ENCODE data around the gene HACD4. TPM values are rescaled to one million over a fixed set of nuclear protein-coding genes. Genes with fewer than 3 reads are reported as not detected.

The HACD4 gene
- total RNA-seq, 1 experiment from 2014 or later, result 0.07 TPM

DNA sequence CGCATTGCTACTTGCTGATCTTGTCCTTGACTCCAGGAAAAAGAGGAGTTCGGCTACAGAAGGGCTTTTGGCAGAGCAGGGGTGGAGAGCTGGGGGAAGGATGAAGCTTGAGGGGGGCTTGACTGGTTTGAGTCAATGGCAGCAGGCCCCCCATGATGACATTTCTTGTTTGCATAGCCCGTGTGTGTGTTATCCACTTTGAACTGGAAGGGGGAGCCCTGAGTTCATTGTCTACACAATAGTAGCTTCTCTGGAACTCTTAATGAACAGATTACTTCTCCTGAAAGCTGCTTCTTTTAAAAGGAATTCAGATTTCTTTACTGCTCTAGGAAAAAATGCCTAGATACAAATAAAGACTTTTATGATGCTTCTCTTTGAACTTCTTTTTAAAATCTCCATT lies 44.0 kb upstream of the HACD4 start:
- H3K4me3 Mint-ChIP-seq (ENCODE audit: low read depth, unreplicated experiment), result no peak overlapping the region
- DNase-seq, result no peak
- H3K36me3 Mint-ChIP-seq (ENCODE audit: insufficient read depth, unreplicated experiment), result no peaks in the 10 kb centered on the region
- CTCF ChIA-PET, result no interaction called here
- intact Hi-C loops (cut with micrococcal nuclease; ENCODE audit: unreplicated experiment), result loop anchor here (10.0 kb wide), 1 partner anchor 51 kb away; no protein-coding TSS in a partner anchor
- no peaks in the 10 kb centered on the region for H3K4me1 Mint-ChIP-seq (ENCODE audit: low read depth, unreplicated experiment)
- H3K27ac Mint-ChIP-seq (ENCODE audit: unreplicated experiment), result no peak overlapping the region
- H3K27me3 Mint-ChIP-seq (ENCODE audit: unreplicated experiment), result no peaks in the 10 kb centered on the region
- BruUV-seq (replicated peaks), result no TSS peak
- H3K9me3 Mint-ChIP-seq (ENCODE audit: low read depth, unreplicated experiment), result no peaks in the 10 kb centered on the region
- TF ChIP-seq, protein P1, sequence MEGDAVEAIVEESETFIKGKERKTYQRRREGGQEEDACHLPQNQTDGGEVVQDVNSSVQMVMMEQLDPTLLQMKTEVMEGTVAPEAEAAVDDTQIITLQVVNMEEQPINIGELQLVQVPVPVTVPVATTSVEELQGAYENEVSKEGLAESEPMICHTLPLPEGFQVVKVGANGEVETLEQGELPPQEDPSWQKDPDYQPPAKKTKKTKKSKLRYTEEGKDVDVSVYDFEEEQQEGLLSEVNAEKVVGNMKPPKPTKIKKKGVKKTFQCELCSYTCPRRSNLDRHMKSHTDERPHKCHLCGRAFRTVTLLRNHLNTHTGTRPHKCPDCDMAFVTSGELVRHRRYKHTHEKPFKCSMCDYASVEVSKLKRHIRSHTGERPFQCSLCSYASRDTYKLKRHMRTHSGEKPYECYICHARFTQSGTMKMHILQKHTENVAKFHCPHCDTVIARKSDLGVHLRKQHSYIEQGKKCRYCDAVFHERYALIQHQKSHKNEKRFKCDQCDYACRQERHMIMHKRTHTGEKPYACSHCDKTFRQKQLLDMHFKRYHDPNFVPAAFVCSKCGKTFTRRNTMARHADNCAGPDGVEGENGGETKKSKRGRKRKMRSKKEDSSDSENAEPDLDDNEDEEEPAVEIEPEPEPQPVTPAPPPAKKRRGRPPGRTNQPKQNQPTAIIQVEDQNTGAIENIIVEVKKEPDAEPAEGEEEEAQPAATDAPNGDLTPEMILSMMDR (IDR thresholded peaks at IDR 0.05; ENCODE audit: unreplicated experiment), result no peak

DNA sequence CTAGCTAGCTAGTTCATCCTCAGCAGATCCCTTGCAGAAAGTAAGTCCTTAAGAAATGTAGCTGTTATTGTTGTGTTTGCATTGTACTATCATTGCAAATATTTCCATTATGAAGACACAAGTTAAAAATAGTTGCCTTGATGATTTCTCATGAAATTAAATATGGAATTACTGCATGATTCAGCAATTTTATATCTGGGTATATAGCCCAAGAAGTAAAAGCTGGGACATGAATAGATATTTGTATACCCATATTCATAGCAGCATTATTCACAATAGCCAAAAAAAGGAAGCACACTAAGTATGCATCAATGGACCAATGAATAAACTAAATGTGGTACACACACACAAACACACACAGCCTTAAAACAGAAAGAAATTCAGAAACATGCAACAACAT lies 39.5 kb upstream of the HACD4 start:
- no peaks in the 10 kb centered on the region for H3K4me1 Mint-ChIP-seq (ENCODE audit: low read depth, unreplicated experiment)
- no peak for DNase-seq
- CTCF ChIA-PET, result interaction anchor here (0.6 kb wide), 1 partner anchor 474 kb away, joined by 3 read pairs; no protein-coding TSS in a partner anchor
- TF ChIP-seq, protein P1 (IDR thresholded peaks at IDR 0.05; ENCODE audit: unreplicated experiment), result no peak
- H3K36me3 Mint-ChIP-seq (ENCODE audit: insufficient read depth, unreplicated experiment), result no peaks in the 10 kb centered on the region
- no peak overlapping the region for H3K4me3 Mint-ChIP-seq (ENCODE audit: low read depth, unreplicated experiment)
- no TSS peak for BruUV-seq (replicated peaks)
- intact Hi-C loops (cut with micrococcal nuclease; ENCODE audit: unreplicated experiment), result loop anchor here (10.0 kb wide), 1 partner anchor 46 kb away; no protein-coding TSS in a partner anchor
- no peaks in the 10 kb centered on the region for H3K9me3 Mint-ChIP-seq (ENCODE audit: low read depth, unreplicated experiment)
- H3K27me3 Mint-ChIP-seq (ENCODE audit: unreplicated experiment), result no peaks in the 10 kb centered on the region
- H3K27ac Mint-ChIP-seq (ENCODE audit: unreplicated experiment), result no peak overlapping the region

- H3K4me3 Mint-ChIP-seq (ENCODE audit: low read depth, unreplicated experiment), result no peak overlapping the region
- intact Hi-C loops (cut with micrococcal nuclease; ENCODE audit: unreplicated experiment), result loop anchor here (10.0 kb wide), 1 partner anchor 45 kb away; no protein-coding TSS in a partner anchor
- CTCF ChIA-PET, result interaction anchor here (0.6 to 1.5 kb wide), 2 partner anchors 9 to 473 kb away, joined by 3 to 6 read pairs; no protein-coding TSS in a partner anchor
- H3K27me3 Mint-ChIP-seq (ENCODE audit: unreplicated experiment), result no peaks in the 10 kb centered on the region
- no peaks in the 10 kb centered on the region for H3K36me3 Mint-ChIP-seq (ENCODE audit: insufficient read depth, unreplicated experiment)
- H3K27ac Mint-ChIP-seq (ENCODE audit: unreplicated experiment), result no peak overlapping the region
- H3K9me3 Mint-ChIP-seq (ENCODE audit: low read depth, unreplicated experiment), result no peaks in the 10 kb centered on the region
- H3K4me1 Mint-ChIP-seq (ENCODE audit: low read depth, unreplicated experiment), result no peaks in the 10 kb centered on the region
- DNase-seq, result peak; percentile 6
- BruUV-seq (replicated peaks), result no TSS peak
- TF ChIP-seq, protein P1 (IDR thresholded peaks at IDR 0.05; ENCODE audit: unreplicated experiment), result no peak
Measured at GRCh38 chr9:21070171-21070571, 38.7 kb upstream of the HACD4 start.

- TF ChIP-seq, protein P1 (IDR thresholded peaks at IDR 0.05; ENCODE audit: unreplicated experiment), result no peak
- no peak overlapping the region for H3K27ac Mint-ChIP-seq (ENCODE audit: unreplicated experiment)
- no peak for DNase-seq
- BruUV-seq (replicated peaks), result no TSS peak
- H3K9me3 Mint-ChIP-seq (ENCODE audit: low read depth, unreplicated experiment), result no peaks in the 10 kb centered on the region
- no peaks in the 10 kb centered on the region for H3K36me3 Mint-ChIP-seq (ENCODE audit: insufficient read depth, unreplicated experiment)
- H3K27me3 Mint-ChIP-seq (ENCODE audit: unreplicated experiment), result no peaks in the 10 kb centered on the region
- intact Hi-C loops (cut with micrococcal nuclease; ENCODE audit: unreplicated experiment), result no loop called here
- CTCF ChIA-PET, result no interaction called here
- no peaks in the 10 kb centered on the region for H3K4me1 Mint-ChIP-seq (ENCODE audit: low read depth, unreplicated experiment)
- no peak overlapping the region for H3K4me3 Mint-ChIP-seq (ENCODE audit: low read depth, unreplicated experiment)
Measured at GRCh38 chr9:21060919-21061561, 29.6 kb upstream of the HACD4 start.

Data from Calu3 (cell line).